PC-9 (cell line): ENCODE data around the gene TNRC6C. TPM values are rescaled to one million over a fixed set of nuclear protein-coding genes. Genes with fewer than 3 reads are reported as not detected.

Source experiments
- BruUV-seq: library from RNA; stranded (reverse); fragments of 400-500 nt; replicated peaks from 2 replicates; lab custom pipeline; 2021; lab: Mats Ljungman, UMichigan
- CTCF ChIA-PET: fragments of 300-600 bp; sonication (Branson Sonifier 250); formaldehyde crosslinking; loops from one replicate; lab custom pipeline; 2022; ENCODE audit warnings: antibody characterized with exemption; lab: Charles Lee
- POLR2A ChIA-PET: fragments of 300-600 bp; sonication (Branson Sonifier 250); formaldehyde crosslinking; loops from one replicate; lab custom pipeline; 2022; ENCODE audit warnings: antibody characterized with exemption; ENCODE audit not compliant: unreplicated experiment; lab: Charles Lee
- DNase-seq, 2 experiments: peaks; one replicate each; pipeline versions ENCODE4 v3.0.0 to v3.0.0-alpha.2; 2015 to 2022; ENCODE audit warnings: mixed read lengths in 1 of 2
- H2AFZ ChIP-seq: fragments of 200-600 bp; sonication (generic); 2 replicates; pipeline ENCODE4 v1.8.1; 2017; ENCODE audit warnings: antibody characterized with exemption
- H3F3A ChIP-seq: fragments of 200-600 bp; sonication (generic); 2 replicates; pipeline ENCODE4 v1.8.1; 2017; ENCODE audit warnings: antibody characterized with exemption, mild to moderate bottlenecking, low read depth; ENCODE audit not compliant: insufficient read depth
- H3K27ac ChIP-seq: fragments of 200-600 bp; sonication (generic); 2 replicates; pipeline ENCODE4 v1.6.1; 2016; ENCODE audit warnings: mixed run types
- H3K27me3 ChIP-seq: fragments of 200-600 bp; sonication (generic); 2 replicates; pipeline ENCODE4 v1.6.1; 2016; ENCODE audit warnings: low read depth, mixed run types; ENCODE audit not compliant: insufficient read depth
- H3K36me3 ChIP-seq: fragments of 200-600 bp; sonication (generic); 2 replicates; pipeline ENCODE4 v1.6.1; 2016; ENCODE audit warnings: low read depth, mixed run types
- H3K4me1 ChIP-seq: fragments of 200-600 bp; sonication (generic); replicated peaks from 2 replicates; pipeline ENCODE4 v1.6.1; 2016; ENCODE audit warnings: mixed run types; ENCODE audit not compliant: insufficient read depth
- H3K4me2 ChIP-seq: fragments of 200-600 bp; sonication (generic); 2 replicates; pipeline ENCODE4 v1.6.1; 2017; ENCODE audit warnings: mixed run types
- H3K4me3 ChIP-seq: fragments of 200-600 bp; sonication (generic); 2 replicates; pipeline ENCODE4 v1.6.1; 2016; ENCODE audit warnings: mixed run types
- H3K79me2 ChIP-seq: fragments of 200-600 bp; sonication (generic); 2 replicates; pipeline ENCODE4 v1.6.1; 2017; ENCODE audit warnings: low read depth, mixed run types
- H3K9me2 ChIP-seq: fragments of 200-600 bp; sonication (generic); 2 replicates; pipeline ENCODE4 v1.8.1; 2017; ENCODE audit warnings: mild to moderate bottlenecking; ENCODE audit not compliant: insufficient read depth
- H3K9me3 ChIP-seq: fragments of 200-600 bp; sonication (generic); 2 replicates; pipeline ENCODE4 v1.8.1; 2016; ENCODE audit warnings: low read depth; ENCODE audit not compliant: insufficient read depth
- H4K20me1 ChIP-seq: fragments of 200-600 bp; sonication (generic); 2 replicates; pipeline ENCODE4 v1.8.1; 2017; ENCODE audit not compliant: insufficient read depth
- CTCF ChIP-seq: fragments of 200-600 bp; sonication (generic); conservative IDR thresholded peaks from 2 replicates; pipeline ENCODE4 v1.6.1; 2017; ENCODE audit warnings: mixed run types, antibody characterized with exemption, mild to moderate bottlenecking, moderate library complexity
- EZH2 ChIP-seq: fragments of 200-600 bp; sonication (generic); IDR thresholded peaks from 2 replicates; pipeline ENCODE4 v1.8.0; 2017; ENCODE audit warnings: antibody characterized with exemption, low read depth
- intact Hi-C: fragments of 100-400 bp; cut with micrococcal nuclease; formaldehyde crosslinking; loops from one replicate; pipeline ENCODE4 v1.10.0; 2022; ENCODE audit not compliant: unreplicated experiment
- total RNA-seq: library from RNA; stranded (reverse); gene quantifications from 2 replicates; pipeline ENCODE4 v1.2.3, GENCODE V29; 2021

The TNRC6C gene
- total RNA-seq, 1 experiment from 2014 or later = 0.37 TPM

DNA sequence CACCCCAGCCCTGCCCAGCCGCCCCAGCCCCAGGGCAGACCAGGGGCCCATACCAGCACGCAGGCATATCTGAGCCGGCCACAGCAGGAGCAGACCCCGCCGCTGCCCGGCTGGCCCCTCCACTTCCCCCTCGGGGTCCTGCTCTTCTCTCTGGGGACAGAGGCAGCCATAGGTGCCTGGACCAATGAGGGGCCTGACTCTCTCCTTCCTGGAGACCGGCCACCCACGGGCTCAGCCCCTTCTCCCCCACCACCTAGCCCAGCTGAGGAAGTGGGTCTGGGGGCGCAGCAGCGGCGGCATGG lies 166.3 kb downstream of the TNRC6C start:
- H3K4me2 ChIP-seq = no peak overlapping the region
- intact Hi-C loops = no loop called here
- no peak overlapping the region for H3K27ac ChIP-seq
- H3K4me1 ChIP-seq = peaks cover 13% of the 10 kb centered on the region
- ChIA-PET POLR2A (no interaction called here), CTCF (no interaction called here)
- no peaks in the 10 kb centered on the region for H3K9me3 ChIP-seq
- no peaks in the 10 kb centered on the region for H3K27me3 ChIP-seq
- no peak for DNase-seq
- no peaks in the 10 kb centered on the region for H4K20me1 ChIP-seq
- H3K9me2 ChIP-seq = no peaks in the 10 kb centered on the region
- H2AFZ ChIP-seq = no peak overlapping the region
- no TSS peak for BruUV-seq
- peaks cover 13% of the 10 kb centered on the region for H3K79me2 ChIP-seq
- peaks cover 6% of the 10 kb centered on the region; the same call in 1 of the 2 replicates for H3F3A ChIP-seq
- H3K4me3 ChIP-seq = no peak overlapping the region
- no peak for TF ChIP-seq CTCF
- TF ChIP-seq EZH2 = no peak
- no peaks in the 10 kb centered on the region for H3K36me3 ChIP-seq

DNA sequence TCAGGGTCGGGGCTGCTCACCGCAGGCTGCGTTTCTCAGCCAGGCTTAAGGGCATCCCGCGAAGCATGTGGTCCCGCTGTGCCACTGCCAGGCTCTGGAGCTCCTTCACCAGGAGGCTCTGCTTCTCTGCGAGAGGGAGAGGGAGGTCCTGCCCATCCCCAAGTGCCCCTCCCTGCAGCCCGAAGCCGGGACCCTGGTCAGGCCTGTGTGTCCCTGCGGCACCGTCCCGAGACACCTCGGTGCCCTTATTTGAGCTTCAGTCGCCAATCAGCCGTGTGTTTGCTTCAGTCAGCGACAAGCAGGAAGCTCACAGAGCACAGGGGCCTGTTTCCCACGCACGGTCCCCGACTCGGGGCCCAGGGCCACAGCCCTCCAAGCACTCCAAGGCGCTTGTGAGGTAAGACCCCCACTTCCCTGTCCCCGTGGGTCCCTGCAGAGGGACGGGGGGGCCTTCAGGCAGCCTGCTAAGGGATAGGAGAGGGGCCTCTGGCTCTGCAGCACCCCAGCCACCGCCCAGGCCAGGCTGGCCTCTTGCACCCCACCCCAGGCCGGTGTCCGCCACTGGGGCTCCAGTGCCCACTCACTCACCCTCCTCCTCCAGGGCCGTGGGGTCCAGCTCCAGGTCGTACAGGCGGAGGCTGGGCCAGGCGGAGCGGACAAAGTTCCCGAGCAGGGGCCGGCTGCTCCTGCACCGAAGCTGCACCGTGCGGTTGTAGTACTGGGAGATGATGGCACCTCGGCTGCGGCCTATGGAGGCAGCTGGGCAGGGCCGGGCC lies 166.8 kb downstream of the TNRC6C start:
- Histone ChIP-seq H3K9me3 (no peaks in the 10 kb centered on the region), H2AFZ (no peak overlapping the region), H3K36me3 (no peaks in the 10 kb centered on the region), H3K4me2 (no peak overlapping the region), H4K20me1 (no peaks in the 10 kb centered on the region), H3K4me1 (peaks cover 13% of the 10 kb centered on the region), H3K79me2 (peaks cover 13% of the 10 kb centered on the region), H3K4me3 (no peak overlapping the region), H3K9me2 (no peaks in the 10 kb centered on the region), H3K27me3 (no peaks in the 10 kb centered on the region), H3K27ac (no peak overlapping the region), H3F3A (peaks cover 11% of the 10 kb centered on the region; the same call in 1 of the 2 replicates)
- BruUV-seq = no TSS peak
- POLR2A ChIA-PET = interaction anchor here (0.6 kb wide), 1 partner anchor 20 kb away, joined by 3 read pairs; no protein-coding TSS in a partner anchor
- CTCF ChIA-PET = no interaction called here
- intact Hi-C loops = no loop called here
- TF ChIP-seq CTCF = no peak
- no peak for TF ChIP-seq EZH2
- DNase-seq = no peak

DNA sequence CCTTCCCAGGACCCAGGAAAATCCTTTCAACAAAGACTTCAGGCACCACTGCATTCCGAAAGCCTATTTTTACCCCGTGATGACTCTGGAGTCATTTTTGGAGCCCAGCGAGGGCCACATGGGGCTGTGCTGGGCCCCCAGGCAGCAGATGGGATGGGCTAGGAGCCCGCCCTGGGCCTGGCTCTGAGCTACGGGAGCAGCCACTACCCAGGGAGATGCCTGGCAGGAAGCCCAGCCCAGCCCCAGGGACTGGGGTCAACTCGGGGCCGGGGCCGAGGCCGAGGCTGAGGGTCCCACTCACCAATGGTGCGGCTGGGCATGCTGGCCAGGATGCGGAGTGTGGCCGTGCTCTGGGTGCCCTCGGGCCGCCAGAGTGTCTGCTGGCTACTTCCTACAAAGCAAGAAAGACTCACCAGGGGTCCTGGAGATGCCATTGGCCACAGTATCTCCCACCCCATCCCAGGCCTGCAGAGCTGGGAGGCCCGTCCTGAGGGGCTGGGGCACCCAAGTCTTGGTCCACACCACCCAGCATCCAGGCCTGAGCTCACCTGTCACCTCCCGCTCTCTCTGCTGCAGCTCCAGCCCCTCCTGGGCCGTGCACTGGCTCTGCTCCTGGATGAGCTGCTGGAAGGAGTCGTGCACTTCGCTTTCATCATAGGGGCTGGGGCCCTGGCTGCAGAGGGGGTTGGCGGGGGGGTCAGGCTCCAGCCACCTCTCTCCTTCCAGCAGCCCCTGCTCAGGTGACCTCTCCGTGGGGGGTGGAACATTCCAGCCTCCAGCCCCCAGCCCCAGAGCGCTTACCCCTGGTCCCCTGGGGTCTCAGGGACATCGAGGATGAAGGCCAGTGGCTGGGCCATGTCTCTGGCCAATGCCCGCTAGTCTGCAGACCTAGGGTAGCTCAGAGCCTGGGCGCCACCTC lies 167.7 kb downstream of the TNRC6C start:
- no peaks in the 10 kb centered on the region for H3K27me3 ChIP-seq
- no TSS peak for BruUV-seq
- peaks cover 13% of the 10 kb centered on the region for H3K4me1 ChIP-seq
- no peaks in the 10 kb centered on the region for H3K9me3 ChIP-seq
- H4K20me1 ChIP-seq = no peaks in the 10 kb centered on the region
- H3K79me2 ChIP-seq = peaks cover 13% of the 10 kb centered on the region
- peak overlapping the region; percentile 96; the same call in 1 of the 2 replicates for H3K4me2 ChIP-seq
- no peak overlapping the region for H3K27ac ChIP-seq
- H2AFZ ChIP-seq = no peak overlapping the region
- no peak overlapping the region for H3K4me3 ChIP-seq
- intact Hi-C loops = no loop called here
- no peaks in the 10 kb centered on the region for H3K9me2 ChIP-seq
- ChIA-PET CTCF (interaction anchor here (1.1 kb wide), 1 partner anchor 12 kb away, joined by 3 read pairs; no protein-coding TSS in a partner anchor), POLR2A (interaction anchor here (0.6 kb wide), 1 partner anchor 14 kb away, joined by 5 read pairs; no protein-coding TSS in a partner anchor)
- no peak for DNase-seq
- TF ChIP-seq EZH2 (no peak), CTCF (no peak)
- H3F3A ChIP-seq = peaks cover 11% of the 10 kb centered on the region; the same call in 1 of the 2 replicates
- H3K36me3 ChIP-seq = no peaks in the 10 kb centered on the region
